ENCODE results near the gene DLG2.
"Not testable (repeated sequence)": the region's sequence is repeated elsewhere in the genome, so short reads cannot be mapped to it uniquely, and the experiment has no call there.

DLG2 gene

DNA sequence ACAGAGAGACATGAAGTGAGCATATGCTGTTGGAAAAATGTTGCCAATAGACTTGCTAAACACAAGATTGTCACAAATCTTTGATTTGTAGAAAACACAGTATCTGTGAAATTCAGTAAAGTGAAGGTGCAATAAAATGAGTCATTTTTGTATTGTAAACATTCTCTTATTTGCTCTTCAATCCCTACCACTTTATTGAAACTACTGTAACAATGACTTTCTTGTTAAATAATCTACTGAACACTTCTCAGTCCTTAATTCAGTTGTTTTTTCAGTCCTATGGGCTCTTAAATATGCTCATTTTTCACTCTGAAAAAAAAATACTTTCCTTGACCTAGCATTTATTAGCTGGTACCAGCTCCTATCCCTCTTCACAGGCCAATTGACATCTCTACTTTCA lies 531.9 kb downstream of the DLG2 start:
- DNase-seq = no peak

DNA sequence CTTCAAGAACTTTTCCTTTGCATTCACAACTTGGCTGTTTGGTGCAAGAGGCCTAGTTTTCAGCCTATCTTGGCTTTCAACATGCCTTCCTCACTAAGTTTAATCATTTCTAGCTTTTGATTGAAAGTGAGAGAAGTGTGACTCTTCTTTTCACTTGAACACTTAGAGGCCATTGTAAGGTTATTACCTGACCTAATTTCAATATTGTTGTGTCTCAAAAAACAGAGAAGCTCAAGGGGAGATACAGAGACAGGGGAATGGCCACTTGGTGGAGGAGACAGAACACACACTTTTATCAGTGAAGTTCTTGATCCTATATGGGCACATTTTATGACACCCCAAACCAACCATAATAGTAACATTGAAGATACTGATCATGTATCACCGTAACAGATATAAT lies 532.3 kb downstream of the DLG2 start:
- no peak for DNase-seq

DNA sequence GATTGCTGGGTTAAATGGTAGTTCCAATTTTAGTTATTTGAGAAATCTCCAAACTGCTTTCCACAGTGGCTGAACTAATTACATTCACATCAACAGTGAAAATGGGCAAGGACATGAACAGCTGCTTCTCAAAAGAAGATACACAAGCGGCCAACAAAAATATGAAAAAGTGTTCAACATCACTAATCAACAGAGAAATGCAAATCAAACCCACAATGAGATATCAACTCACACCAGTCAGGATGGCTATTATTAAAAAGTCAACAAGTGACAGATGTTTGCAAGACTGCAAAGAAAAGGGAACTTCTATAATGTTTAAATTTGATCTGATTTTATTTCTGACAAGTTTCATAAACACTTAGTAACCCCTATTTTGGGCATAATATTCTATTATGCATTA lies 537.5 kb downstream of the DLG2 start:
- no peak for DNase-seq

DNA sequence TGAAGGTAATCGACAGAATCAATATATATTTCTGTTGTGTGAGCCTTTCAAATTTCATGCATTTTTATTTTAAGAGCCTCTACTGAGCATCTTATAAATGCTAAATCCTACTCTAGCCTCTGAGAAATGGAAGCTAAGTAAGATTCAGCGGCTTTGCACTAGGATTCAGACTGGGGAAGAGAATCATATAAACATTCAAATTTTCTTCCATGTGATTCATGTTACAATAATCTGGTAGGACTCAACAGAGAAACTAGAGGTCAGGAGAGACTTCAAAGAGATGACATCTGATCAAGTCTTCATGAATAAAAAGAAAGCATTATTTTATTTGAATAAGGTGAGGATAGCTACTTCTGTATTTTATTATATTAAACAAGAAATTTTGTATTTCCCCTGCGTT lies 538.9 kb downstream of the DLG2 start:
- peak; percentile 53 for DNase-seq

DNA sequence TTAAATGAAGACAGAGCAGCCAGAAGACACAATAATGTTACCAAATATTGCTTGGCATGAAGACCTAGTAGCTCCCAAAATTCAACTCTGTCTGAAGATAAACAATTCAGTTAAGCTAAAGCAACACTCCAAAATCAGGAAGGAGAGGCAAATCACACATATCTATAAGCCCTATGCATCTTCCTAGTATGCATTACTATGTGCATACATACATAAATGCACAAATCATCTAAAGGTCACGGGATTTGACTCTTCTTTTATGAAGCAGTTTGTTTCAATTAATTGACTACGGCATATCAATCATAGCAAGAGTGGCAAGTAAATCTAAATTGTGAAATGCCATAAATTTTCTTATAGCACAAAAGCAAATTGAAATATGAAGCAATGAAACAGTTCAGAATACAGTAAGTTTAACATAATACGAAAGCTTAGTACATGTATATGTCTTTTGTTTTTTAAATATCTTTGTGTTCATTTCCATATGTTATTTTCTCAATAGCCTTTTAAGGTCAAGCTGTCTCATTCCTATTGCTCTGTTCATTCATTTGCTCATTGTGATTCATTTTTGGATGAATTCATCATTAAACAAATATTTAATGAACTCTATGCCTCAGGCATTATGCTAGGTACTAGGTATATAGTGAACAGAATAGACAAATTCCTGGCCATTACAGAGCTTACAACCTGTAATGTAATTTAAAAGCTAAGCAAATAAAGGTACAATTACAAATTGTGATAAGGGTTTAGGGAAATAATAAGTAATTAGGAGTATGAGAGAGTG lies 540.5 kb downstream of the DLG2 start:
- peak; percentile 64 for DNase-seq

DNA sequence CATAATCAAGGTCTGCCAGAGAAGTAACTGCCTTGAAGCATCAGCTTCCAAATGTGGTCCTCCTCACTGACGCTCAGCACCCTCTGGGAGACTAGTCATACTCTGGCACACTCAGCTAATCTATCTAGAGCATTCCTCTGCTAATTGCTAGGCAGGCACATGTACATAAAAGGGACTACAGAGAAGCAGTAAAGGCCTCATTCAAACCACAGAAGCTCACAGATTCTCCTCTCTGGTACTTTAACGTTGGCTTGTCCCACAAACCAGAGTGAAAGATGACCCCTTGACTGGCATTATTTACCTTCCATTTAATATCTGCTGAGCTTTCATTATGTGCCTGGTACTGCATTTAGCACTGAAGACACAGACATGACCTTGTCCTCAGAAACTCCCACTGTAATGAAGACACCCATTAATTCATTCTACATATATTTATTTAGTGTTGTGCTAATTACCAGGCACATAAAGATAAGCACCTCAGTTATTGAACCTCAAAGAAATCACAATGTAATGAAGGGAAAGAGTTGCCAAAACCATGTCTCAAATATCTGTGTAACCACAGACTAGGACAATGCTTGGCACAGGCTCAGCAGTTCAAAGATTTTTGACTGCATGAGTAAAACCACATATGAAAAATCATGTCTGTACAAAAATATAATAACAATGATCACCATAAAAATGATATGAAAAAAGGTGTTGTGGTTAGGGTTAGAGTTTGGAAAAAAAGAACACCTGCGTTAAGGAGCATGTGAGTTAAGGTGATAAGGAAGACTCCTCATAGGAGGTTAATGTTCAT lies 550.4 kb downstream of the DLG2 start:
- DNase-seq = peak; percentile 69

DNA sequence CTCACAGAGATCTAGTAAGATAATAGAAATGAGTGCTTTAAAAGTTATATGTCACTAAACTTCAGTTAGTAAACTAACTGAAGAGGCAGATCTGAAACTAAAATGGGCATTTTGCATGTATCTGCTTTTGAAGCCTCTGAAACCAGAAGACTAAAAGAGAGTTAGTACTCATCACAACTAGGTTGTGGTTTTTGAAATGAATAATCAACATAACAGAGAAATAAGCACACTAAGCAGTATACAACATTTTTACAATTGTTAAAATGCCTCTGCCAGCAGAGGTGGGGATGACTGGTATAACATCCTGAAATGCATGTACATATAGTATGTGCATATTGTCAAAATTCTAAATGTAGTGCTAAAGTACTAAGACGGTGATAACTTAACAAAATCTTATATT lies 564.5 kb downstream of the DLG2 start:
- no peak for DNase-seq

DNA sequence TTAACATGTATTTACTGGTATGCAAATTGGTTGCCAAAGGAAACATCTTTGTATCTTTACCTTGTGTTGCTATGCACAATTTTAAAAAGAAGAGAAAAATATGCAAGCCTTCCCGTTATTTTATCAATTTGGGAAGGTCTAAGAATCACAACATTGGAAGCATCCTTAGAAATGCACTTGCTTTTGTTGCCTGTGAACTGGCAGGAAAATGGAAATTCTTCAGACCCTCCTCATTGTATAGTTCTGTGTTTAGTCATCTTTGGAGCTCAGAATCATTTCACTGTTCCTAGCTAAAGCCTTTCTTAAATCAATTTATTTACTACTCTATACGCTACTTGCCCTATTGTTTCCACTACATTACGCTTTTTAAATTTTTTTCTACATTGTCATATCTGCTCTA lies 574.5 kb downstream of the DLG2 start:
- DNase-seq = no peak

DNA sequence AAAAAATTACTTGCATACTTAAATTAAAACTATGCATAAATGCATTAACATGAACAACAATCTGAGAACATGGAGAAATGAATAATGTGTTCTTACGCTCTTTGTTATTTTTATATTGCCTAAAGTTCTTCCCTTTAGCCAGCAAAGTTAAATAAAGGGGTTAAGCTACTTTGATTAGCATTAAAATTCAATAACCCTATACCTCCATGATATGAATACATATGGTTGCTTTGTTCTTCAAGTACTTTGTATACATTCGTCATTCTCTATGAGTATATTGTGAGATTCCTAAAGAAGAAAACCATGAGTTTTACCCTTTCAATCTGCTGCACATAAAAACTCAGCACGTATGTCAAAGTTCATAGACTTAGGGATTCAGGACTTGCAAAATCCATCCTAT lies 578.3 kb downstream of the DLG2 start:
- no peak for DNase-seq

DNA sequence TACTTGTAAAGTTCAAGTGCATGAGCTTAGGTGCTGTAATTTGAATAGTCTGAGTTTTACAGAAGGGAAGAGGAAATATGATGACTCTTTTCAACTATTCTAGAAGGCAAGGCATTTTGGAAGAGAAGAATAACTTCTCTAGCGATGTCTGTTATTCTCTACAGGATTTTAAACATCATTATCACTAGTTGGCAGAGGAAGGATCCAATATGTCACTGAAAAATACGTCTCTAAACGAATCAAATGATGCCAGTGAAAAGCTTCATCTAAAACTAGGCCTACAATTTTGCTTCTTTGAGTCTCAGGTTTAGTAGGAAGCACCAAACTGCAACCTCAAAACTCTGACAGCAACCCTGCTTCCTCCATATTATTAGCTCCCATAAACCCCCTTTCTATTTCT lies 581.4 kb downstream of the DLG2 start:
- DNase-seq = no peak

DNA sequence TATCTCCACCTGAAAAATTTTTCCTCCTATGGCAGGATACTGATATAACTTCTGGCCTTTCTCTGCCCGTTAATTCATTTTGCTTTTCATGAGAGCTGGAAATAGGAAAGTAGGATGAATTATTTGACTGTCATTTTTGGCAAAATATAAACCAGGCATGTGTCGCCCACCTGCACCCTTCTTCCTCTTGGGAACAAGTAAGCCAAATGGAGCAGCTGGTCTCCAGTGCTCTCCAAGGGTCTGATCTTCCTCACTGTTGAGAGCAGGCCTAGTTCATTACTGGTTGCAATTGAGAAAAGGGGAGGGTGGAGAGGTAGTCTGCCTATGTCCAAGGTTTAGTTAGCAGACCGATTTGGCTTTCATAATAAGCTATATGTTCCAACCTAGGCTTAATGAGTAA lies 582.2 kb downstream of the DLG2 start:
- no peak for DNase-seq

DNA sequence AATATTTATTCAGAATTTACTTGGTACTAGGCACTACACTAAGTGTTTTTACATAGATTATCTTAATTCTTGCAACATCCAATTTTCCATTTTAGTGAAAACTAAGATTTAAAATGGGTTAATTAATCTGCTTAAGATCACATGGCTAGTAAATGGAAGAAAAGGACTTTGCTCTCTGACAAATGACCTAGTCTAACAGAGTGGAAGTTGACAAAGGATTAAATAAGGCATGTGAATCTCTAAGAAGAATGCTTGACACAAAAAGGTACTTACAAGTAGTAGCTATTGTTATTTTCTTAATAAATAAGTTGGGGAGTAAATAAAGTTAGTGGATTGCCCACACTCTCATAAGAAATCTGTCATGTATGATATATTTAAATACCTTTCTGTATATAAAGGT lies 584.8 kb downstream of the DLG2 start:
- no peak for DNase-seq

DNA sequence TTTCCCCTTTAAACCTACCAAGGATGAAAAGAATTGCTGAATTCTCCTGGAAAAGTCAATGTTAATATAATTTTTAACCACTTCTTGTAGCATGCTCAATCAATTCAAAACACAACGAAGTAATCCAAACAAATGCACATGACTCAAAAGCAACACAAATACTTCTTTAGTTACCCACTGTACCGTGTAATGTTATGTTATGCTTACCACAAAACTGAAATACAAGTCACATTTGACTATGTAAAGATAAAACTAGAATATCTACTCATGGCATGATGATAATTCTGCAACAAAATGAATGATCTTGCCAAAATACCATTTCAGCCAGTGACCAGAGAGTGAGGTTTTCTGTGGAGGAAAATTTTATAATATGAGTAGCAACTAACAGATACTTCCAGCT lies 587.0 kb downstream of the DLG2 start:
- no peak for DNase-seq

DNA sequence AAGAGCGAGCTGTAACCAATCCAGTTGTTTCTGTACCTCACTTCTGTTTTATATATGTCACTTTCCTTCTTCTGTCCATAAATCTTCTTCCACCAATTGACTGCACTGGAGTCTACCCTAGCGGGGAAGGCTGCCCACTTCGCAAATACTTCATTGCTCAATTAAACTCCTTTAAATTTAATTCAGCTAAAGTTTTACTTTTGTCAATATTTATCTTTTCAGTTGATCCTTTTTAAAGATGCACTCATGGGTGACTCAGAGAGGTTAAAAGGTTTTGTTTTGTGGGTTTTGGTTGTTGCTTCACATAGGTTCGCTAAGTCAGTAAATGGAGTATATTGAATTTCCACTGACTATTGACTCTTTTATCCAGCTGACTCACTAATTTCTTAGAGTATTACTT lies 597.2 kb downstream of the DLG2 start:
- peak; percentile 19 for DNase-seq

DNA sequence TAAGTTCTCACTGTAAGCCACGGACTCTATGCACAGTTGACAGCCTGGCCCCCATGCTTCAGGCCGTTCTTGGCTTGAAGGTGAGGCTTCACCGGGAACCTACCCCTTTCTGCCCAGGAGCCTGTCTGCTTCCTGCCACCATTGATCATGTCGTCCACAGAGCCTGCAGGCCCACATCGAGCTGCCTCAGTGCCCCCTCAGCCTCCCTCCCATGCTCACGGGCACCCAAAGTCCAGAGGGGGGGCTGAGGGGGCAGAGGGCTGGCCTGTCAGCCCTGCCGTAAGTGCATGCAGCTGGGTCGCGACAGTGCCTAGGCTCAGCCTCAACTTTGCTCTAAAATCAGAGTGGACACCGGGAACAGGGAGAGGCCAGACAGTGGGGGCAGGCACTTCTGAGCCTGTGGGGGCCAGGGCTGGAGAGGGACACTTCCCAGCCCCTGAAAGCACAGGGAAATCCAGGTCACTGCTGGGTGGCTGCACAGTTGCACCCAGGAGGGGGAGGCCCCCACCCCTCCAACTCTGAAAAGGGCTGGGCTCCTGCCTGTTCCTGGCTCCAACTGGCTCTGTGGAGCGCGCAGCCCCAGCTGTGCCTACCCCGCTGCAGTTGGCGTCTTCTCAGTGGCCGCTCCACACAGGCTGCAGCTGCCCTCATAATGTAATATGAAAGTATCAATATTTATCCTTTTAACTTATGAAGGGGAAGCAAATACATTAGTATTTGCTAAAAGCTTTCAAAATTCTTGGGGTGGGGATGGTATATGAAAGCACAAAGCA lies 598.6 kb downstream of the DLG2 start:
- DNase-seq = no peak

DNA sequence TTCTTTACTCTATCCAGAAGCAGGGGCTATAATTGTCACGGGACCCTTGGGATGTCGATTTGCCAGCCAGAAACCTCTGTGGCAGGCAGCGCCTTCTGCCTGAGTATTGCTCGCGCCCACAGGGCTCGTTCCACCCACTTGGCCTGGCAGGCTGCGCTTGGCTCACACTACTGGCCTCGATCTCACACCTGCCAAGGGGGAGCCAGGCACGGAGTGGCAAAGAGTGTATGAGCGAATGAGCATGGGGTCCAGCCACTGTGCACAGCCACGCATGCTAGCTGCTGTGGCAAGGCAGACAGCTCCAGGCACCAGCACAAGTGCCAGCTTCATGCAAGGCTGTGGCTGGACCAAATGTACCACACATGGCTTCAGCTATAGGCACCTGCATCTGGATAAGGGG lies 599.8 kb downstream of the DLG2 start:
- no peak for DNase-seq

DNA sequence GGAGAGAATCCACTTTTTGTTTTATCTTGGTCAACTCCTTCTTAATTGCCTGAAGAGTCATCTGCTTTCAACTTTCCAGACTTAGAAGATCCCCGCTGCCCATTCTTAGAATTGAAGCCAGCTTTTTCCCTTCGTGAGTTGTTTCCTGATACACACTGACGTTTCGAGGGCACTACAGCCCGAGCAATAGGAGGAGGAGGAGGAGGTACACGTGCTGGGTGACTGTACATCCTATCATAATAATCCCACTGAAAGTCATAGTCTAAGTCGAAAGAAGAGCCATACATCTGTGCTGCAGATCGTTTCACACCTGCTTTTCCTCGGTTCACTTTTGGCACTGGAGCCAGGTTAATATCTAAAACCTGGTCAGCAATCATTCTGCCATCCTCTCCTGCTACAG lies 606.1 kb downstream of the DLG2 start:
- peak; percentile 26 for DNase-seq

DNA sequence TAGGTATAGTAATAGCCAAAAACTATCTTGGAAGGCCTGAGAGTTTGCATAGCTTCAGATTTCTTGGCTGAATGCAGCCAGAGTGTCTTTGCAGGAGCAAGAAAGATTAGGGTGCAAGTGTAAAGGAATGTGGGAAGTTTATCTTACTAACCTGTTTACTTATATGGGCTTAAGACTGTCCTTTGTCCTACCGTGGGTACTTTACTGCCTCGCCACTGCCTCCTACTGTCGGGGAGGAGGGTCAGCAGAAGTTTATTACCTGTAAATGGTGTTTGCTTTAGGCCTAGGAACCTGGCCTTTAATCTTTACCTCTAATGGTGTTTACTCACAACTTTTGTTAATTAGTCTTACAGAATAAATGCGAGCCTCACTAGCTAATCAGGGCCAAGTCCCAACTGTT lies 633.8 kb downstream of the DLG2 start:
- peak; percentile 7 for DNase-seq

DNA sequence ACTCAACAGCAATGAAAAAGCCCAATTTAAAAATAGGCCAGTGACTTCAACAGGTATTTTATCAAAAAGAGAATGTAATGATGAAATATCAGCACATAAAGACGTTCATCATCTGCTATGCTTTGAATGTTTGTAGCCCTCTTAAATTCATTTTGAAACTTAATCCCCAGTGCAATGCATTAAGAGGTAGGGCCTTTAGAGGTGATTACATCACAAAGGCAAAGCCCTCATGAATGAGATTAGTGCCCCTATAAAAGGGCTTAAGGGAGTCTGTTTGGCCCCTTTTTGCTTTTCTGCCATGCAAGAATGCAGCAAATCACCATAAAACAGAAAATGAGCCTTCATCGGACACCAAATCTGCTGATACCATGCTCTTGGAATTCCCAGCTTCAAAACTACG lies 637.0 kb downstream of the DLG2 start:
- DNase-seq = no peak

DNA sequence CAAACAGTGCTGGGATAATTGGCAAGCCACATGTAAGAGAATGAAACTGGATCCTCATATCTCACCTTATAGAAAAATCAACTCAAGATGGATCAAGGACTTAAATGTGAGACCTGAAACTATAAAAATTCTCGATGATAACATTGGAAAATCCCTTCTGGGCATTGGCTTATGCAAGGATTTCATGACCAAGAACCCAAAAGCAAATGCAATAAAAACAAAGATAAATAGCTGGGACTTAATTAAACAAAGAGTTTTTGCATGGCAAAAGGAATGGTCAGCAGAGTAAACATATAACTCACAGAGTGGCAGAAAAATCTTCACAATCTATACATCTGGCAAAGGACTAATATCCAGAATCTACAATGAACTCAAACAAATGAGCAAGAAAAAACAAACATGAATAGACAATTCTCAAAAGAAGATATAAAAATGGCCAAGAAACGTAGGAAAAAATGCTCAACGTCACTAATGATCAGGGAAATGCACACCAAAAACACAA lies 639.4 kb downstream of the DLG2 start:
- DNase-seq = not testable (repeated sequence)

DNA sequence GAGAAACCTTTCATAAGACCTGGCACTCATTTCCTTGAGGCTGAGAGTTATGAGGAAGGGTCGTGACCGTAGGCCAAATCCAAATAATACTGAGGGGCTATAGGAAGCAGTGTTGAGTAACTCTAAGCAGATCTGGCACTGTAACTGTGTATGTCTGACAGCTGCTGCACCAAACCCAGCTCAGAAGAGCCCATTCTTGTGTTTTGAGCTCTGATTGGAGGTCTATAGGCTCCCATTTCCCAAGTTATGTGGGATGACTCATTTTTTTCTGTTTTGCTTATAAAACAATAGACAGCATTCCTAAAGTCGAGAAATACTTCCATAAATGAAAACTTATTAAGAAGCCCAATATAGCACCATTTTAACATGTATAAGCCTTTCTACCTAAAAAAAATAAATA lies 645.8 kb downstream of the DLG2 start:
- peak; percentile 19 for DNase-seq

DNA sequence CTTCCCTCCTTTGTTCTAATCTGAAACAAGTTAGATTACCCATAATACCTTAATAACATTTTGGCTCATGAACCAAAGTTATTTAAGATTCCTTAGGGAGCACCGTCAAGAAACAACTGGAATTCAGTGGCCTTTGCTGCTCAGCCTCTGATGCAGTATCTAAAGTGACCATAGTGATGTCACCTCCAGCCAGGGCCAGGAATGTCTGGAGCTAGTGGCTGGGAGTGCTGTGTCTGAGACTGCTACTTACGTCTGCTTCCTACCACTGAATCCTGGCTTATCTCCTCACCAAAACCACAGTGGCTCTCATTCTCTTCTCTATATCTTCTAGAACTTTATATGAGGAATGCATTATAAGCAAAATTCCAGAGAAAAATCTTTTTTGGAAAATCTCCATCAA lies 658.0 kb downstream of the DLG2 start:
- peak; percentile 78 for DNase-seq

DNA sequence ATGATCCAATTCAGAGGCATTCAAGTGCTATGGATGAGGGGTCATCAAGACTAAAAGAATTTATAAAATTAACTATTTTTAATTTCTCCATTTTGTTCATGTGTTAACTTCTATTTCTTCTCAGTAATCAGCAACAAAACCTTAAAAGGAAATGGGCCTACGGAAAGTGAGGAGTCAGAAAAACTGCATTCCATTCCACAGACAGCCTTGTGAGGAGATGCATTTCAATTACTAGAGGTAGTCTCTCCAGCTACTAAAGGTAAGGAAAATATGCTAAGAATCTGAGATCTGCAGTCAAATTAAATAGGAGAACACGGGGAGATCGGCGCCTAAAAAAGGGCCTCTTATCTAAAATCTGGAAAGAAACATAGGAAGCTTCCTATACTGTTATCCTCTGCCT lies 661.7 kb downstream of the DLG2 start:
- no peak for DNase-seq

DNA sequence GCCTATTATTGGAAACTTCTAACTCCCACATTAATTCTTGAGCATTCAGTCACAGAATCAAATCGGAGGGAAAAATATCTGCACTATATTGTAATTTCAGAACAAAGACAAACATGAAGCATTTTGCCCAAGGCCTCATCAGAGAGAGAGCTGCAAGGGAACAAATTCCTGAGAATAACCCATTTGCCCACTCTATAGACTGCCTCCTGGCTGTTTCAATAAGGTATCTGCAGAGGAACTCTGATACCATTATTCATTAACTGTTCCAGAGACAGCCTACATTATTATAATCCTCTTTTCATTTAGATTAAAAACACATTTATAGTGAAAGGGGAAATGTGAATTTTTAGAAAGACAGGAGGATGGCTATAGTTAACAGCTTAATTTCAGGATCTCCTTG lies 663.9 kb downstream of the DLG2 start:
- DNase-seq = peak; percentile 15

All from fibroblast of skin of right biceps (primary cell).